ENCODE data around the gene PARD3. TPM values are rescaled to one million over a fixed set of nuclear protein-coding genes. Genes with fewer than 3 reads are reported as not detected.

Gene PARD3
- total RNA-seq, 1 experiment from 2014 or later = 154 TPM

GRCh38 chr10:34503704-34504103 lies 311.4 kb downstream of the PARD3 start:
- ChIA-PET POLR2A (ENCODE audit: unreplicated experiment) (interaction anchor here (0.8 kb wide), 1 partner anchor 31 kb away, joined by 3 read pairs; no protein-coding TSS in a partner anchor), CTCF (no interaction called here)
- Histone ChIP-seq H3K4me3 (ENCODE audit: low read length) (no peak overlapping the region), H3K9ac (ENCODE audit: low read length) (no peak overlapping the region), H4K20me1 (ENCODE audit: low read length) (peaks cover 10% of the 10 kb centered on the region; the same call in 1 of the 2 replicates), H3K4me2 (ENCODE audit: low read length) (no peak overlapping the region), H3K36me3 (ENCODE audit: low read depth, low read length) (no peaks in the 10 kb centered on the region), H3K27ac (ENCODE audit: low read length) (no peak overlapping the region), H3K9me2 (replicated peaks; ENCODE audit: low read length) (no peaks in the 10 kb centered on the region), H3K27me3 (ENCODE audit: low read length) (no peaks in the 10 kb centered on the region), H3F3A (ENCODE audit: low read length, unreplicated experiment) (no peaks in the 10 kb centered on the region), H3K9me3 (ENCODE audit: low read length) (no peaks in the 10 kb centered on the region), H3K4me1 (ENCODE audit: insufficient read depth, low read length) (peaks cover 14% of the 10 kb centered on the region), H3K79me2 (ENCODE audit: low read length) (no peaks in the 10 kb centered on the region), H2AFZ (ENCODE audit: low read length) (no peak overlapping the region)
- no peak for TF ChIP-seq EZH2phosphoT487 (IDR thresholded peaks at IDR 0.05; ENCODE audit: borderline replicate concordance, low read length)
- no peak for TF ChIP-seq CTCF (conservative IDR thresholded peaks at IDR 0.05; ENCODE audit: low read depth, low read length)
- TF ChIP-seq EZH2 (IDR thresholded peaks at IDR 0.05; ENCODE audit: low read length, unreplicated experiment) = no peak
- DNase-seq = no peak
- intact Hi-C loops (cut with micrococcal nuclease) = no loop called here
- no TSS peak for BruUV-seq (replicated peaks)
- ATAC-seq = no peak

- peaks cover 7% of the 10 kb centered on the region for H3K4me1 ChIP-seq (ENCODE audit: insufficient read depth, low read length)
- H3K4me2 ChIP-seq (ENCODE audit: low read length) = no peak overlapping the region
- no TSS peak for BruUV-seq (replicated peaks)
- H3K9me3 ChIP-seq (ENCODE audit: low read length) = no peaks in the 10 kb centered on the region
- no peak overlapping the region for H3K4me3 ChIP-seq (ENCODE audit: low read length)
- H3K9me2 ChIP-seq (replicated peaks; ENCODE audit: low read length) = no peaks in the 10 kb centered on the region
- H3K9ac ChIP-seq (ENCODE audit: low read length) = no peak overlapping the region
- no peaks in the 10 kb centered on the region for H3K27me3 ChIP-seq (ENCODE audit: low read length)
- peaks cover 5% of the 10 kb centered on the region; the same call in 1 of the 2 replicates for H4K20me1 ChIP-seq (ENCODE audit: low read length)
- ChIA-PET POLR2A (ENCODE audit: unreplicated experiment) (interaction anchor here (0.6 kb wide), 1 partner anchor 352 kb away, joined by 3 read pairs; no protein-coding TSS in a partner anchor), CTCF (interaction anchor here (0.7 kb wide), 1 partner anchor 100 kb away, joined by 3 read pairs; no protein-coding TSS in a partner anchor)
- H3K36me3 ChIP-seq (ENCODE audit: low read depth, low read length) = no peaks in the 10 kb centered on the region
- TF ChIP-seq EZH2 (IDR thresholded peaks at IDR 0.05; ENCODE audit: low read length, unreplicated experiment) (no peak), CTCF (conservative IDR thresholded peaks at IDR 0.05; ENCODE audit: low read depth, low read length) (no peak), EZH2phosphoT487 (IDR thresholded peaks at IDR 0.05; ENCODE audit: borderline replicate concordance, low read length) (no peak)
- DNase-seq (no peak), ATAC-seq (no peak)
- intact Hi-C loops (cut with micrococcal nuclease) = no loop called here
- no peak overlapping the region for H3K27ac ChIP-seq (ENCODE audit: low read length)
- no peaks in the 10 kb centered on the region for H3K79me2 ChIP-seq (ENCODE audit: low read length)
- H2AFZ ChIP-seq (ENCODE audit: low read length) = no peak overlapping the region
- H3F3A ChIP-seq (ENCODE audit: low read length, unreplicated experiment) = no peaks in the 10 kb centered on the region
Observed at GRCh38 chr10:34499612-34500279, 315.4 kb downstream of the PARD3 start.

- intact Hi-C loops (cut with micrococcal nuclease) = no loop called here
Observed at GRCh38 chr10:34498821-34499220, 316.3 kb downstream of the PARD3 start.

More at GRCh38 chr10:34498821-34499220, 316.3 kb downstream of the PARD3 start:
- H3K9ac ChIP-seq (ENCODE audit: low read length) = no peak overlapping the region
- ATAC-seq (no peak), DNase-seq (no peak)
- H3F3A ChIP-seq (ENCODE audit: low read length, unreplicated experiment) = no peaks in the 10 kb centered on the region
- no peak overlapping the region for H3K4me3 ChIP-seq (ENCODE audit: low read length)
- no peaks in the 10 kb centered on the region for H3K36me3 ChIP-seq (ENCODE audit: low read depth, low read length)
- no peaks in the 10 kb centered on the region for H3K27me3 ChIP-seq (ENCODE audit: low read length)
- H3K4me2 ChIP-seq (ENCODE audit: low read length) = no peak overlapping the region
- no TSS peak for BruUV-seq (replicated peaks)
- no peak overlapping the region for H3K27ac ChIP-seq (ENCODE audit: low read length)
- no peaks in the 10 kb centered on the region for H3K4me1 ChIP-seq (ENCODE audit: insufficient read depth, low read length)
- TF ChIP-seq CTCF (conservative IDR thresholded peaks at IDR 0.05; ENCODE audit: low read depth, low read length) (no peak), EZH2phosphoT487 (IDR thresholded peaks at IDR 0.05; ENCODE audit: borderline replicate concordance, low read length) (no peak), EZH2 (IDR thresholded peaks at IDR 0.05; ENCODE audit: low read length, unreplicated experiment) (no peak)
- ChIA-PET POLR2A (ENCODE audit: unreplicated experiment) (interaction anchor here (0.6 kb wide), 1 partner anchor 1151 kb away, joined by 3 read pairs; no protein-coding TSS in a partner anchor), CTCF (interaction anchor here (0.7 kb wide), 1 partner anchor 101 kb away, joined by 3 read pairs; no protein-coding TSS in a partner anchor)
- no peaks in the 10 kb centered on the region for H3K9me3 ChIP-seq (ENCODE audit: low read length)
- H3K9me2 ChIP-seq (replicated peaks; ENCODE audit: low read length) = no peaks in the 10 kb centered on the region
- no peaks in the 10 kb centered on the region for H3K79me2 ChIP-seq (ENCODE audit: low read length)
- H4K20me1 ChIP-seq (ENCODE audit: low read length) = peaks cover 5% of the 10 kb centered on the region; the same call in 1 of the 2 replicates
- no peak overlapping the region for H2AFZ ChIP-seq (ENCODE audit: low read length)
